ENCODE measurements around the gene MTHFD1L.
A peak's percentile ranks its signal among the peaks of the same experiment; 100 is the strongest.
"Not testable (repeated sequence)": the region's sequence is repeated elsewhere in the genome, so short reads cannot be mapped to it uniquely, and the experiment has no call there.

MTHFD1L gene

DNA sequence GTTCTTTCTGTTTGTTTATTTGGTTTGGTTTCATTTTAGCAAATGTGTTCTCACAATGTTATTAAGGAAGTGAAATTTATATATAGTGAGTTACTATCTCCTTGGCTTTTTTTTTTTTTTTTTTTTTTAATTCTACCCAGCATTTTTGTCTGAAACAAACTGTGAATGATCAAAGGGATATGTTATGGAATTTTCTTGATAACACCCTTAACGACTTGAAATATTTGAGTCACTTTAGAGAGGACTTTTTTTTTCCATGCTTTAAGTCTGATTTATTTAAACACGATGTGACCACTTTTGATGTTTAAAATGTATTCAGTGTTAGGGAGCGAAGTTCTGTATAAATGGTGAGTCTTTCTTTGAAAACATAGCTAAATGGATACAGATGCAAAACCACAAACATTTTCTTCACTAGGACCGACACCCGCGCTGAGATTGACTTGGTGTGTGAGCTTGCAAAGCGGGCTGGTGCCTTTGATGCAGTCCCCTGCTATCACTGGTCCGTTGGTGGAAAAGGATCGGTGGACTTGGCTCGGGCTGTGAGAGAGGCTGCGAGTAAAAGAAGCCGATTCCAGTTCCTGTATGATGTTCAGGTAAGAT lies 149.7 kb downstream of the MTHFD1L start:
- DNase-seq (ENCODE audit: low read depth, low spot score), result no peak

DNA sequence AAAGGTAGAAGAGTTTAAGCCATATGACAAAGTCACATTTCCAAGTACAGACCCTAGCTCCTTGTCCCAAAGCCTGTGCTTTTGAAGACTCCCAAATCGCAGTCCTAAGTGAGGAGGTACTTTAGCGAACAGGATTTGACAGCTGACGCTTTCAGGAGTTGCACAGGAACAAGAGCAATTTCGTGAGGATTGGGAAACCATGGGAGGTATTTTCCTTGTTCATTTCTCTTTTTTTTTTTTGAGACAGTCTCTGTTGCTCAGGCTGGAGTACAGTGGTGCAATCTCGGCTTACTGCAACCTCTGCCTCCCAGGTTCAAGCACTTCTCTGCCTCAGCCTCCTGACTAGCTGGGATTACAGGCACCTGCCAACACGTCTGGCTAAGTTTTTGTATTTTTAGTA lies 150.6 kb downstream of the MTHFD1L start:
- DNase-seq (ENCODE audit: low read depth, low spot score), result no peak

DNA sequence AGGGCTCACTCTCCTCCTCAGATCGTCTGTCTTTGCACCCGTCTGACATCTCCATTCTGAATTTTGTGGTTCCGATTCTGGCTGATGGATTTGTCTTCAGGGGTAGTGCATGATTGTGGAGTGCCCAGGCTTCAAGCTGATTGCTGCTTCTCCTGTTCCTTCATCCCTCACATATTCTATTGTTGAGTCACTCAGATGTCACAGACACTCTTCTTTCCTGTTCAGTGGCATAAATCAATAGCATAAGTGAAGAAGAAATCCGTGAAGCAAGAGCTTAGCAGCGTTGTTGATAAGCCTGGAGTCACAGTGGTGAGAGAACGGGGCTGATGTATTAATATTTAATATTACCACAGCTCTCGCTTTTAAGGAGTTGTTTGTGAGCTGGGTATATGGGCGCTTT lies 152.5 kb downstream of the MTHFD1L start:
- DNase-seq (ENCODE audit: low read depth, low spot score), result no peak

DNA sequence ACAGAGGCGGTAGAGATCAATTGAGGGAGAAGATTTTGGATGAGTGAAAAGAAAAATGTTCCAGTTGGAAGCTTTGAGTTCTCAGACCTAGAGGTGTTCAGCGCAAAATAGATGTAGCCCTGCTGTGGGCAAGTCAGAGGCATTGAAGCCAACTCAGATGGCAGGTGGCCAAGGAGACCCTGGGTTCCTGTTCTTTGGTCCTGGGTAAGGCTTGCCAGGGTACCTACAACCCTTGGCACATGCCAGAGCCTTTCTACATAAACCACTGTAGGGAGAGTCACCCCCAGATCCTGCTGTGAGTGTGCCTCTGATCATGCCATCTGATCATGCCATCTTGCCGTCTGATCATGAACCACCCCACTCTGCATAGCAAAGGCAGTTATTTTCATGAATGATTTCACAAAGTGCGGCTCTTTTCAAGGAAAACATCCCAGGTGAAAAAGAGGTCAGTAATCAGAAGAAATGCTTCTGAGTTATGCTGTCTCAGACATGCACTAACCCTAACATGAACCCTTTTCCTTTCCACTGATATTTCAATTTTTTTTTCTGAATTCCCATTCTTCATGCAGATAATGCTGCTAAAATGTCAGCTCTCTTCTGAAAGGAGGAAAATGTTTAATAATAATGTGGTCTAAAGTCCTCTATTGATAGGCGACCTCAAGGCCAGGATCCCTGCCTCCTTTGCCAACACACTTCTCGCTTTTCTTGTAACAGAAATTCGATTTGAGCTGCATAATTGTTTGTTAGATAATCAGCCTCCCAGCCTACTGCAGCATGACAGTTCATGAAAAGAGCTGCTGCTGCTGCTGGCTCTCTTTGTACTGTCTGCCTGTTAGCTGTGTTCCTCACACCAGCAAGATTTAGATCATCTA lies 153.6 kb downstream of the MTHFD1L start:
- DNase-seq (ENCODE audit: low read depth, low spot score), result no peak

DNA sequence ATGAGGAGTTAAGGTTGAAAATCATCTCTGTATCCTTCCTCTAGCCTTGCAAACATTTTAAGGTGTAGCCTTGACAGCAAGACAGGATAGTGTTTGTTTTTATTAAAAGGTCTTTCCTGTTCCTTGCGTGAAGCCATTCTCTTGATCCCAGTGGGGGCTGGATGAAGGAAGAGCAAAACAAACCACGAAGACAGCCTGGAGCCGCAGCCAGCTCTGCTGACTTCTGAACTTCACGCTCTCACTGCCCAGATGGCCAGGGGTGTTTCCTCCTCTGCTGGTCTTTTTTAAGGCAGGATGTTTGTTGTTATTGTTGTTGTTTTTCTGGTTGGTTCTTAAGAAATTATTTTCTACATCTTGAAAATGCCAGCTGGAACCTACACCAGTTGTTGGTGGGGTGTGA lies 156.4 kb downstream of the MTHFD1L start:
- DNase-seq (ENCODE audit: low read depth, low spot score), result no peak

DNA sequence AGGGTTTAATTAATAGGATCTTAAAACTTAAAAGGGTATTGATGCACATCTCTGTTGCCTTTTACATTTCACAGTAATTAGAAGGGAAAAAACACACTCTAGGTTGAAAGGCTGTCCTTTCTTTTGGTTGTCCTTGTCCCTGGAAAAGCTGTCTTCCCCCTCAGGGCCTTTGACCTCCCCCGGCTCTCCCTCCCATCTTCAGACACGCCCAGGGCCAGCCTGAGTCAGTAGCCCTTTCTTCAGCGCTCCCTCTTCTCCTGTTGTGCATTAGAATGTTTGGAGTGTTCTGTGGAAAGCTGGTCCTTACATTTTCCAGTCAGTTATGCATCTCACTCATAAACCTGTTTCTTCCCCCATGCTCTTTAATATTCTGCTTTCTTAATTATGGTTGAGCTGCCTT lies 157.0 kb downstream of the MTHFD1L start:
- DNase-seq (ENCODE audit: low read depth, low spot score), result no peak

DNA sequence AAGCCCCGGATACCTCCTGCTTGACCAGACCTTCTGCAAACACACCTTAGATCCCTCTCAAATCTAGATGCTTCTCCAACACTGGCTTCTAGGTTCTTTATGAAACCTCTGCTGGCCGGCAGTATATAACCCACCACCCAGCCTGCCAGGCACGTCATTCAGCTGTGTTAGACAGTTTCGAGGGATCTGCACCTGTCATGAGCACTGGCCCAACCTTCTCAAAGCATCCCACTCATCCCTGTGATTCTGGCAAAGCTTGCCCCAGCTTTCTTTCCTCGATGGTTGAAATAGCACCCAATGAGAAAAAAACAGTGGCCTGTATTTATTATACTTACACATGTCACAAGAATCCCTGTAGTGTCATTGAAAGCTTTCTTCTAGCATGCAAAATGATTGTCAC lies 157.8 kb downstream of the MTHFD1L start:
- no peak for DNase-seq (ENCODE audit: low read depth, low spot score)

DNA sequence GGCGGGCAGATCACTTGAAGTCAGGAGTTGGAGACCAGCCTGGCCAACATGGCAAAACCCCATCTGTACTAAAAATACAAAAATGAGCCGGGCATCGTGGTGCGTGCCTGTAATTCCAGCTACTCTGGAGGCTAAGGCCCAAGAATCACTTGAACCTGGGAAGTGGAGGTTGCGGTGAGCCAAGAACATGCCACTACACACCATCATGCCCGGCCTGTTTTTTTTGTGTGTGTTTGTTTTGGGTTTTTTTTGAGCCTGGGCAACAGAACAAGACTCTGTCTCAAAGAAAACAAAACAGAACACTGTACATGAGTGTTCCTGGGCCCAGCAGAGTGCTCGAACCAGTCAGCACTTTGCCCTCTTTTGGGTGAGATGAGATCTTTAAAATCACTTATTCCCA lies 159.1 kb downstream of the MTHFD1L start:
- DNase-seq (ENCODE audit: low read depth, low spot score), result no peak

DNA sequence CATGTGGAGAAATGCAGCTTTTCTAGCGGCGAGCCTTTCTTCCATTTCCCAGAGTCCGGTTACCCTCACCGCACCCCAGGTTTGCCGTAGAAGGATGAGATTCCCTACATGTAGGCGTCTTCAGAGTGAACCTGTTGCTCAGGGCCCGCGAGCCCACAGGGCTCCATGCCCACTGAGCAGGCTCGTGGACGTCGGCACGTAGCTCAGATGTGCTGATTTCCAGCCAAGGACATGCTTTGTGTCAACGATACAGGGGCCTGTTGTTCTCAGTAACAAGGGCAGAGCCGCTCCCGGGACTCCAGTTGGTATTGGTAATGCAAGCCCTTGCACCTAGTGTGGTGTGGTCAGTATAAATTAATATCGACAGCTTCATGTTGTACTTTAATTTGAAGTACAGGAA lies 159.6 kb downstream of the MTHFD1L start:
- DNase-seq (ENCODE audit: low read depth, low spot score), result no peak

DNA sequence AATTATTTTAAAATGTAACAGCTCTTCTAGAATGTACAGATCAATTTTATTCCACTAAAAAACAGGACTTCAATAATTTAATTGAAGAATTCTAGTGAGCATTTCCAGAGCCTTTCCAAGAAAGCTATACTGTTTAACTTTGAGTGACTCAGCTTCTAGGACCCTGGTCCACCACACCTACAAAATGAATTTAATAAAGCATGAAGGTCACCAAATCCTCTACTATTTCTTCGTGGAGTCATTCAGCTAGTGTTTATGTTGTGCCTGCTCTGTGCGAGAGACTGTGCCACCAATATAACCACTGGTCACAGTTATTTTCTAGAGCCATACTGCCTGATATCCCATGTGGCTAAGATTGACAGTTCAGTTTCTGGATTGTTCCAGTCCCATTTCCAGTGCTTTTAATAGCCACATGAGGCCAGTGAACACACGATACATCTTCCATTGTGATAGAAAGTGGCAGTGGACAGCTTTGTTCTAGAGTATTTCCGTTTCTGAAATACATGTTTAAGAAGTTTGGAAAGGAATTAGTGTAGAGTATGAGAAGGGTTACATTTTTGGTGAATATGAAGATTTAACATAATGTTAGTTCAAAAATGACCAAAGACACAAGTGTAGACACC lies 160.7 kb downstream of the MTHFD1L start:
- DNase-seq (ENCODE audit: low read depth, low spot score), result no peak

DNA sequence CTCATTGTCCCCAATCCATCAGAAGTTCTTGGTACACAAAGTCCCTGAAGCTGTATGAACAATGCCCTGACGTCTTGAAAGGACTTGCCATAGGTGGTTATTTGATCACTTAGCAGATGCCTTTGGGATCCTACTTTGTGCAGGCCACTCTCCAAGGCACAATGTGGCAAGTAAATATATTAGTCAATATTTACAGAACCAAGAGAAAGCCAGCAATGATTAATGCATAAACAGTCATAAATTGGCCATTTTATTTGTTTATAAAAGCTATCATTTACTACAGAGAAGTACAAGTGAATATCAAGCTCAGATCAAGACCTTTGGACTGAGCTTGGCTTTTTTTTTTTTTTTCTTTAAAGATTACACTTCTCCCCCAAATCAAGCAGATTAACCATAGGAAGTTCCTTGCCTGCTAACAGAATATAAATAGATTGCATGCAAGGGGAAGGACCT lies 161.8 kb downstream of the MTHFD1L start:
- DNase-seq (ENCODE audit: low read depth, low spot score), result no peak

DNA sequence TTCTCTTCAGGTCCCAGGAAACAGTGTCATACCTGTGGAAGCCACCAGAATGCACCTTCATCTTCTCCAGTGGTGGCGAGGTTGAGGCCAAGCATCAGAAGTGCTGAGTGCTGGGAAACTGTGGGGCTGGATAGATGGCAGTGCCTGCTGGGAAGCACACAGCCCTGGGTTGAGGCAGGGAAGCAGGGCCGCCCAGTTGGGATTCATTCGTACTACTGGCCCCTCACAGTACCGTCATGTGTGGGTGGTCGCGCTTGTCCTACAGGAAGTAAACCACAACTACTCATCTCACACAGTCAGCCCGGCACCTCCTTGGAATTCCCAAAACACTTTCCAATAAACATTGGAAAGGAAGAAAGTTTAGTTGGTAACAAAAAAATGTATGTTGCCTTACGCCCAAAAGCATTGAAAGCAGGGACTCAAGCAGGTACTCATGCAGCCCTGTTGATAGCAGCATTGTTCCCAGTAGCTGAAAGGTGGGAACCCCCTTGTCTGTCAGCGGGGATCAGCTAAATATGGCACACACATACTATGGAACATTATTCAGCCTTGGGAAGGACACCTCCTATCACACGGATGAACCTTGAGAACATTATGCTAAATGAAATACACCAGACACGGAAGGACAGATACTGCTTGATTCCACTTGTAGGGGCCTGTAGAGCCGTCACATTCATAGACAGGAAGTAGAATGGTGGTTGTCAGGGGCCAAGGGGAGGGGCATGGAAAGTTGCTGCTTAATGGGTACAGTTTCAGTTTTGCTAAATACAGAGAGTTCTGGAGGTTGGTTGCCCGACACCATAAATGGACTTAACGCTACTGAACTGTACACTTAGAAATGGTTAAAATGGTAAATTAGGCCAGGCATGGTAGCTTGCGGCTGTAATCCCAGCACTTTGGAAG lies 162.7 kb downstream of the MTHFD1L start:
- DNase-seq (ENCODE audit: low read depth, low spot score), result no peak

DNA sequence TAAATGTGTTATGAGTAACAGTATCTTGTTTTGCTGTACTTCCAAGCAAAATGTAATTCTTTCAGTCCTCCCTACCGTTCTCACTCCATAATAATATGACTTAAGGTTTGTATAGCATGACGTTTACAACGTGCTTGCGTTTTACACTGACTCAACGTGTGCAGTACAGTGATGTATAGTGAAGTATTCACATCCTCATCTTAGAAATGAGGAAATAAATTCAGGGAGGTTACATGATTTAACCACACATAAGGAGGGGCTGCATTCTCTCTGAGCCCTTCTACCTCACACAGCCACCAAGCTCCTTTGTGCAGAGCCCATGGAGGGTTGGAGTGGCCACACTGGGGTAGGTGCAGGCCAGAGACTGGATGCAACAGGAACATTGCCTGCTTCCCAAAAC lies 164.5 kb downstream of the MTHFD1L start:
- no peak for DNase-seq (ENCODE audit: low read depth, low spot score)

DNA sequence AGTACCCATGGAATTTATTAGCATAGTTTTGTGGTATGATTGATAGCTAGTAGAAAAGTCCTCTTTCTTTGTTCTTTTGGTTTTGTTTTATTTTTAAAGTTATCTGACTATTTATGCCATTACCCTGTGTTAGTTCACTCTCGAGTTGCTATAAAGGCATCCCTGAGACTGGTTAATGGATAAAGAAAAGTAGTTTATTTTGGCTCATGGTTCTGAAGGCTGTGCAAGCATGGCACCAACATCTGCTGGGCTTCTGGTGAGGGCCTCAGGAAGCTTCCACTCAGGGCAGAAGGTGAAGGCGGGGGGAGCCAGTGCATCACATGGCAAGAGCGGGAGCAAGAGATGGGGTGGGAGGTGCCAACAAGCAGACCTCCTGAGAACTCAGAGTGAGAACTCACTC lies 166.5 kb downstream of the MTHFD1L start:
- no peak for DNase-seq (ENCODE audit: low read depth, low spot score)

DNA sequence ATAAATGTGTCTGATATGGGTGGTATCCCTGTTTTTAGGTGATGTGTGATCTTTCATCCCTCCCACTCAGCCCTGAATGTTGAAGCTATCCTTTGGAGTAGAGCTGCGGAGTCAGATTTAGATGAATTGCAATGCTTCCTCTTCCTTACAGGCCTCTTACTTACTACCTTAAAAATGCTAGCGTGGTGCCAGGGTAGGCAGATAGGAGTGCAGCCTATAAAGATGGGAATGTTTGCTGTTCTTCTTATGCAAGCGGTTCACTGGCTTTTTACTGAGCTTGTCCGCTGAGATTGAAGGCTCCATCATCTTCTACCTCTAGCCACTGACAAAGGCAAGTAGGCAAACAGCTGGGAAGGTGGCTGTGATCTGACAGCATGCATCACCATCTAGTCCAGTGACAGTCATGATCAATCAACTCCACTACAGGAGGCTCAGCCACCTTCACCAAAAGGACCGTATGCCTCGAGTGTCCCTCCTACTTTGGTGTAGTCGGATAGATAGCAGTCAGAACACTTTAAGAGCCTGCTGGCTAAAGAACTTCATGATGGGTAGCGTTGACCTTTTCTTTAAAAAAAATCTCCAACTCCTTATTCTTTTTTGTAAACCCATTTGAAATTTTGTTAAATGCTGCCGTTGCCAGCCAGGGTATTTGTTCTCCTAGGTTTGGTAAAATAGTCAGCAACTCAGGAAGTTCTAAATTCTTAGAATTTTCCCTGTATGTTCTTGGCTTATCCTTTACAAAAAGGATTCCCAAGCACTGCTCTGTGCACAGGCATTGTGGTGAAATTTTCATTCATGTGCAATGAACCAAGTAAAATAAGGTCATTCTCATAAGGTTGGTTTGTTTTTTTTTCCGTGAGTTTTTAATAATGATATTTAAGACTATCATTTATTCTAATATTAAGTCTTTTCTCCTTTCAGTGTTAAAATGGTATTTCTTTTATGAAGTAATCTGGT lies 169.6 kb downstream of the MTHFD1L start:
- DNase-seq (ENCODE audit: low read depth, low spot score), result no peak

DNA sequence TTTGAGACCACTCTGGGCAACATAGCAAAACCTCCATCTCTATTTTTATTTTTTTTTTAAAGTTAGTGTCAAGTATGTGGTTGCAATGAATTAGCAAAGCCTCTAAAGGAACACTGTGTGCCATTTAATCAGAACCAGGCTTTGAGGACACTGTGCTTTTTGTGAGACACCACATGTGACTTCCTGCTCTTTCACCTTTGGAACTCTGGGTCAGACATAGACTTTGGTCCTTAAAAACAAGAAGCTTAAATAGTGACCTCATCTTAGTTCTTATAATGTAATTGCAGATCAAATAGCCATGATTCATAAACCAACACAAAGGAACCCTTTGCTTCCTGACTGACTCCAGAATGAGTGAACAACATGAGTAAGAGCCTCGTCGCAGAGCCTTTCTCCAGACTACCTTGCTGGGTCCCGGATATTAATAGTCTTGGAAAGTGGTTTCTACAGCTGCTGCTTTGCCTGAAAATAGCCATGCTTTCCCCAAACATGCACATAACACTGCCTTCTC lies 170.8 kb downstream of the MTHFD1L start:
- not testable (repeated sequence) for DNase-seq (ENCODE audit: low read depth, low spot score)

DNA sequence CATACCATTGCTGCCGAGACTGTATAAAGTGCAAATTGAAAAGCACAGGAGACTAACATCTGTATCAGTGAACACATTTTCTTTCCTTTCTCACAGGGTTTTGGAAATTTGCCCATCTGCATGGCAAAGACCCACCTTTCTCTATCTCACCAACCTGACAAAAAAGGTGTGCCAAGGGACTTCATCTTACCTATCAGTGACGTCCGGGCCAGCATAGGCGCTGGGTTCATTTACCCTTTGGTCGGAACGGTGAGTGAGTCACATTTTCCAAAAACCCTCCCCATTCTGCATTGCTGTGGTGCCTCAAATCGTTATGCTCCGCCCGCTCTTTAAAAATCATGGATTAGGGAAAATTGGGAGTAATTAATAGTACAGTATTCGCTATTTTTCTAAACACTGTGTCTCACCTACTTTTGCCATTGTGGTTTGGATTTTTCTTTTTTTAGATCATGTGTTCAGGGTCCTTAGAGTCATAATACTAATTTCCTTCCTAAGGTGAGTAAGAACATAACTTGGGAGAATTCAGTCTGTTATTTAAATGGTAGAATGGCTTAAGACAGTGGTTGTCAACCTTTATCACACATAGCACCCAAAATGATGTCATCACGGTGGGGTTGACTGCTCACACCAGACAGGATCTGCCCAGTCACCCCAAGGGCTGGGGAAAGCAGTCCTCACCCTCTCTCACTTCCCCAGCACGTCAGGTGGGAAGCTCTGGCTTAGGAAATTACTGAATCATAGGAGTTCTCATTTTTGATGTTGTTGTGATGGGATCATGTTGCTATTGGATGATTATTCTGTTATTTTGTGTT lies 171.6 kb downstream of the MTHFD1L start:
- DNase-seq (ENCODE audit: low read depth, low spot score), result no peak

DNA sequence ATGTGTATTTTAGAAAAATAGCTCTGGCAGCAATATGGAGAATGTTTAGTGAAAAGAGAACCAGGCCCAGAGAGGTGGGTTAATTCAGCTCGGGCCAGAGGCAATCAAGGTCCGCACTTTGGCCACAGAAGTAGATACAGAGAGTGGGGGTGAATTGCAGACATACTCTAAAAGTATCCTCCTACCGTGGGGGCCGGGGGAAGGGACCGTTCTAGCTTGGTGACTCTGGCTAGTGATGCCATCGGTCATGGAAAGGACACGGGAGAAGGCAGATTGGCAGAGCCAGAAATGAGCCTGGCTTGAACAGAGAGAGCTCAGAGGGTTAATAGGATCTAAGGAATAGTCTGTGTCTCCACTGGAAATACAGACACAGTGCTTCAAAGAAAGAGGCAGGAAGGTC lies 173.1 kb downstream of the MTHFD1L start:
- no peak for DNase-seq (ENCODE audit: low read depth, low spot score)

DNA sequence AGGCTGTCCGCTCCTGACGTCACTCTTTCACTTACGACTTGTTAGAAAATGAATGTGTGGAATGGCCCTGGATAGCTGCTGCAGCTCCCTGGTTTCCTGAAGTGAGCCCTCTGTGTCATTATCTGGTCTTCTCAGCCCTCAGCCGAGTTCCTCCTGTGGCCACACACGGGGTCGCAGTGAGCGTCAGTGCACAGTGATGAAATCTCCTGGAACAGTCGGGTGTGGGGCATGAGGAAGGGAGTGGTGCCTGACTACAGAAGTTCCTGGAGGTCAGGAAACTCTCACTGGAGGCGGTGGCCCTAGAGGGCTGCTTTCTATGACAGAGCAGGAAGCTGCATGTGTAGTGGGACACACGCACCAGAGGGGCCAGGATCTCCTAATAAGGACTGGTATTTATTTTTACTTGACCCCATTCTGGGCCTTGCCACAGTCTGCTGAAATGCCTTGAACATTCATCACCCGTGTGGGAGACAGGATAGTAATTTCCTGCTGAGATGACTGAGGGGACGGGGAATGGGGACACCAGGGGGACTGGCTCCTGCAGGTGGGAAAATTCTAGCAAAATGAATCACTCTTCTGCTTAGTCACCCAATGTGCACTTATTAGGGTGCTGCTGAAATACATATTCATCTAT lies 175.5 kb downstream of the MTHFD1L start:
- DNase-seq (ENCODE audit: low read depth, low spot score), result peak; percentile 86
